Dendritic cell treated with granulocyte-macrophage colony-stimulating factor and Interleukin-4, amounts not matched to agents 40 ng/mL and 50 ng/mL, for 4 days (primary cell): ENCODE results near the gene DAPP1.

Experiments used
- H3K27ac Mint-ChIP-seq: one replicate; pipeline ENCODE4 v1.8.0; 2022; ENCODE audit warnings: mild to moderate bottlenecking, mixed read lengths
- H3K27me3 Mint-ChIP-seq: one replicate; pipeline ENCODE4 v1.8.0; 2022; ENCODE audit warnings: mild to moderate bottlenecking, mixed read lengths
- H3K36me3 Mint-ChIP-seq: one replicate; pipeline ENCODE4 v1.8.0; 2022; ENCODE audit warnings: low read depth, mixed read lengths
- H3K4me1 Mint-ChIP-seq: one replicate; pipeline ENCODE4 v1.8.0; 2022; ENCODE audit warnings: low read depth, mixed read lengths
- H3K4me3 Mint-ChIP-seq: one replicate; pipeline ENCODE4 v1.8.0; 2022; ENCODE audit warnings: mild to moderate bottlenecking, moderate library complexity, mixed read lengths
- H3K9me3 Mint-ChIP-seq: one replicate; pipeline ENCODE4 v1.8.0; 2022; ENCODE audit warnings: mixed read lengths
- intact Hi-C: fragments of 100-400 bp; cut with micrococcal nuclease; formaldehyde crosslinking; loops from one replicate; pipeline ENCODE4 v1.15.0; 2022

DAPP1 gene

GRCh38 chr4:99848591-99849001 lies 32.0 kb downstream of the DAPP1 start:
- no peak overlapping the region for H3K4me3 Mint-ChIP-seq

GRCh38 chr4:99852199-99852749 lies 35.6 kb downstream of the DAPP1 start:
- Mint-ChIP-seq H3K9me3 (no peaks in the 10 kb centered on the region), H3K27ac (peak overlapping the region; percentile 5), H3K4me1 (peaks cover 62% of the 10 kb centered on the region), H3K27me3 (no peaks in the 10 kb centered on the region), H3K36me3 (peaks cover 61% of the 10 kb centered on the region), H3K4me3 (no peak overlapping the region)
- intact Hi-C loops, result no loop called here

More at GRCh38 chr4:99848591-99849001, 32.0 kb downstream of the DAPP1 start:
- H3K4me1 Mint-ChIP-seq, result peaks cover 58% of the 10 kb centered on the region
- H3K9me3 Mint-ChIP-seq, result no peaks in the 10 kb centered on the region
- H3K27ac Mint-ChIP-seq, result peak overlapping the region; percentile 74
- peaks cover 44% of the 10 kb centered on the region for H3K36me3 Mint-ChIP-seq
- intact Hi-C loops, result no loop called here
- no peaks in the 10 kb centered on the region for H3K27me3 Mint-ChIP-seq

GRCh38 chr4:99853190-99853589 lies 36.6 kb downstream of the DAPP1 start:
- Mint-ChIP-seq H3K9me3 (no peaks in the 10 kb centered on the region), H3K4me3 (no peak overlapping the region), H3K4me1 (peaks cover 61% of the 10 kb centered on the region), H3K36me3 (peaks cover 59% of the 10 kb centered on the region), H3K27ac (no peak overlapping the region), H3K27me3 (no peaks in the 10 kb centered on the region)
- intact Hi-C loops, result no loop called here

GRCh38 chr4:99853999-99854398 lies 37.4 kb downstream of the DAPP1 start:
- Mint-ChIP-seq H3K36me3 (peaks cover 60% of the 10 kb centered on the region), H3K4me1 (peaks cover 57% of the 10 kb centered on the region), H3K9me3 (no peaks in the 10 kb centered on the region), H3K27ac (peak overlapping the region; percentile 81), H3K4me3 (no peak overlapping the region), H3K27me3 (no peaks in the 10 kb centered on the region)
- intact Hi-C loops, result loop anchor here (2.0 kb wide), 1 partner anchor 37 kb away; the partner anchor contains the start of gene DAPP1

- Mint-ChIP-seq H3K9me3 (no peaks in the 10 kb centered on the region), H3K27me3 (no peaks in the 10 kb centered on the region), H3K4me1 (peaks cover 63% of the 10 kb centered on the region), H3K27ac (peak overlapping the region; percentile 81), H3K4me3 (no peak overlapping the region), H3K36me3 (peaks cover 57% of the 10 kb centered on the region)
- intact Hi-C loops, result loop anchor here (1.0 to 5.0 kb wide), 3 partner anchors 8 to 39 kb away; partner anchors contain the start of genes DAPP1 and LAMTOR3
Observed at GRCh38 chr4:99855678-99856077, 39.1 kb downstream of the DAPP1 start.

- intact Hi-C loops, result loop anchor here (1.0 to 5.0 kb wide), 2 partner anchors 9 to 36 kb away; partner anchors contain the start of gene LAMTOR3
- no peaks in the 10 kb centered on the region for H3K9me3 Mint-ChIP-seq
- peak overlapping the region; percentile 27 for H3K4me3 Mint-ChIP-seq
- no peaks in the 10 kb centered on the region for H3K27me3 Mint-ChIP-seq
- peaks cover 58% of the 10 kb centered on the region for H3K4me1 Mint-ChIP-seq
- peaks cover 58% of the 10 kb centered on the region for H3K36me3 Mint-ChIP-seq
- H3K27ac Mint-ChIP-seq, result peak overlapping the region; percentile 81
Observed at GRCh38 chr4:99856166-99856565, 39.5 kb downstream of the DAPP1 start.

GRCh38 chr4:99857307-99857706 lies 40.7 kb downstream of the DAPP1 start:
- intact Hi-C loops, result loop anchor here (5.0 kb wide), 1 partner anchor 35 kb away; the partner anchor contains the start of gene LAMTOR3
- Mint-ChIP-seq H3K27me3 (no peaks in the 10 kb centered on the region), H3K4me3 (no peak overlapping the region), H3K27ac (peak overlapping the region; percentile 81), H3K9me3 (no peaks in the 10 kb centered on the region), H3K36me3 (peaks cover 59% of the 10 kb centered on the region), H3K4me1 (peaks cover 49% of the 10 kb centered on the region)

GRCh38 chr4:99859618-99860017 lies 43.0 kb downstream of the DAPP1 start:
- Mint-ChIP-seq H3K4me1 (peaks cover 38% of the 10 kb centered on the region), H3K36me3 (peaks cover 53% of the 10 kb centered on the region), H3K4me3 (no peak overlapping the region), H3K27ac (no peak overlapping the region), H3K27me3 (no peaks in the 10 kb centered on the region), H3K9me3 (no peaks in the 10 kb centered on the region)
- intact Hi-C loops, result loop anchor here (5.0 kb wide), 1 partner anchor 33 kb away; the partner anchor contains the start of gene LAMTOR3

- intact Hi-C loops, result no loop called here
- Mint-ChIP-seq H3K27me3 (no peaks in the 10 kb centered on the region), H3K36me3 (peaks cover 55% of the 10 kb centered on the region), H3K27ac (no peak overlapping the region), H3K4me1 (peaks cover 30% of the 10 kb centered on the region), H3K4me3 (no peak overlapping the region), H3K9me3 (no peaks in the 10 kb centered on the region)
Observed at GRCh38 chr4:99860521-99860920, 43.9 kb downstream of the DAPP1 start.

- intact Hi-C loops, result no loop called here
- Mint-ChIP-seq H3K4me3 (no peak overlapping the region), H3K4me1 (peaks cover 25% of the 10 kb centered on the region), H3K27me3 (no peaks in the 10 kb centered on the region), H3K36me3 (peaks cover 59% of the 10 kb centered on the region), H3K9me3 (no peaks in the 10 kb centered on the region), H3K27ac (no peak overlapping the region)
Observed at GRCh38 chr4:99861120-99861905, 44.7 kb downstream of the DAPP1 start.

- Mint-ChIP-seq H3K4me3 (no peak overlapping the region), H3K27ac (no peak overlapping the region), H3K4me1 (peaks cover 6% of the 10 kb centered on the region), H3K36me3 (peaks cover 72% of the 10 kb centered on the region), H3K9me3 (no peaks in the 10 kb centered on the region), H3K27me3 (no peaks in the 10 kb centered on the region)
- intact Hi-C loops, result no loop called here
Observed at GRCh38 chr4:99863804-99864203, 47.2 kb downstream of the DAPP1 start.

- intact Hi-C loops, result no loop called here
- no peaks in the 10 kb centered on the region for H3K9me3 Mint-ChIP-seq
- H3K27ac Mint-ChIP-seq, result no peak overlapping the region
- no peaks in the 10 kb centered on the region for H3K4me1 Mint-ChIP-seq
- peaks cover 81% of the 10 kb centered on the region for H3K36me3 Mint-ChIP-seq
- H3K4me3 Mint-ChIP-seq, result no peak overlapping the region
- H3K27me3 Mint-ChIP-seq, result no peaks in the 10 kb centered on the region
Observed at GRCh38 chr4:99868126-99868596, 51.5 kb downstream of the DAPP1 start.

GRCh38 chr4:99872570-99872969 lies 55.9 kb downstream of the DAPP1 start:
- H3K9me3 Mint-ChIP-seq, result no peaks in the 10 kb centered on the region
- no peaks in the 10 kb centered on the region for H3K4me1 Mint-ChIP-seq
- peaks cover 63% of the 10 kb centered on the region for H3K36me3 Mint-ChIP-seq
- H3K27me3 Mint-ChIP-seq, result no peaks in the 10 kb centered on the region
- intact Hi-C loops, result no loop called here
- no peak overlapping the region for H3K27ac Mint-ChIP-seq
- H3K4me3 Mint-ChIP-seq, result no peak overlapping the region

GRCh38 chr4:99875071-99875470 lies 58.4 kb downstream of the DAPP1 start:
- Mint-ChIP-seq H3K4me1 (no peaks in the 10 kb centered on the region), H3K9me3 (no peaks in the 10 kb centered on the region), H3K36me3 (peaks cover 74% of the 10 kb centered on the region), H3K27ac (no peak overlapping the region), H3K27me3 (no peaks in the 10 kb centered on the region), H3K4me3 (no peak overlapping the region)
- intact Hi-C loops, result no loop called here
